KMS-11 (cell line): ENCODE data around the gene VTCN1.

Experiments used
- H2AFZ ChIP-seq: fragments of 200-600 bp; sonication (generic); 2 replicates; pipeline ENCODE4 v1.6.1; 2016; ENCODE audit warnings: antibody characterized with exemption, mixed run types, low read depth
- H3K27ac ChIP-seq: fragments of 200-600 bp; sonication (generic); 2 replicates; pipeline ENCODE4 v1.6.1; 2016; ENCODE audit warnings: mild to moderate bottlenecking, mixed run types
- H3K27me3 ChIP-seq: fragments of 200-600 bp; sonication (generic); 2 replicates; pipeline ENCODE4 v1.6.1; 2017; ENCODE audit warnings: mild to moderate bottlenecking, low read depth, mixed run types, moderate library complexity; ENCODE audit not compliant: insufficient read depth
- H3K36me3 ChIP-seq: fragments of 200-600 bp; sonication (generic); 2 replicates; pipeline ENCODE4 v1.6.1; 2017; ENCODE audit warnings: mild to moderate bottlenecking, mixed run types; ENCODE audit not compliant: insufficient read depth
- H3K4me1 ChIP-seq: fragments of 200-600 bp; sonication (generic); 2 replicates; pipeline ENCODE4 v1.6.1; 2016; ENCODE audit warnings: mild to moderate bottlenecking, low read depth, mixed run types; ENCODE audit not compliant: poor library complexity, severe bottlenecking
- H3K4me2 ChIP-seq: fragments of 200-600 bp; sonication (generic); 2 replicates; pipeline ENCODE4 v1.7.0; 2016; ENCODE audit warnings: mild to moderate bottlenecking, mixed run types
- H3K4me3 ChIP-seq: fragments of 200-600 bp; sonication (generic); IDR thresholded peaks from 2 replicates; pipeline ENCODE4 v1.6.1; 2017; ENCODE audit warnings: low read depth, low read length, mixed read lengths; ENCODE audit not compliant: insufficient read depth
- H3K79me2 ChIP-seq: fragments of 200-600 bp; sonication (generic); 2 replicates; pipeline ENCODE4 v1.6.1; 2016; ENCODE audit warnings: low read depth, mixed run types; ENCODE audit not compliant: insufficient read depth
- H3K9ac ChIP-seq: fragments of 200-600 bp; sonication (generic); 2 replicates; pipeline ENCODE4 v1.6.1; 2016; ENCODE audit warnings: mild to moderate bottlenecking, mixed run types
- H4K20me1 ChIP-seq: fragments of 200-600 bp; sonication (generic); 2 replicates; pipeline ENCODE4 v1.6.1; 2016; ENCODE audit warnings: mild to moderate bottlenecking, mixed run types; ENCODE audit not compliant: insufficient read depth
- CTCF ChIP-seq: fragments of 200-600 bp; sonication (generic); conservative IDR thresholded peaks from 2 replicates; pipeline ENCODE4 v1.6.1; 2017; ENCODE audit warnings: low read depth, mild to moderate bottlenecking, antibody characterized with exemption, low read length, moderate library complexity, mixed read lengths

Gene VTCN1

GRCh38 chr1:117114877-117115276, 95.8 kb downstream of the VTCN1 start:
- H3K4me2 ChIP-seq = no peak overlapping the region
- no peaks in the 10 kb centered on the region for H3K4me1 ChIP-seq
- H3K27me3 ChIP-seq = no peaks in the 10 kb centered on the region
- H3K36me3 ChIP-seq = no peaks in the 10 kb centered on the region
- H3K4me3 ChIP-seq = no peak overlapping the region
- no peak overlapping the region for H3K27ac ChIP-seq
- H2AFZ ChIP-seq = no peak overlapping the region
- H4K20me1 ChIP-seq = no peaks in the 10 kb centered on the region
- H3K79me2 ChIP-seq = no peaks in the 10 kb centered on the region
- no peak for TF ChIP-seq CTCF
- H3K9ac ChIP-seq = no peak overlapping the region

GRCh38 chr1:117113199-117113598, 97.5 kb downstream of the VTCN1 start:
- Histone ChIP-seq H2AFZ (no peak overlapping the region), H3K36me3 (no peaks in the 10 kb centered on the region), H3K9ac (no peak overlapping the region), H4K20me1 (no peaks in the 10 kb centered on the region), H3K27me3 (no peaks in the 10 kb centered on the region), H3K79me2 (no peaks in the 10 kb centered on the region), H3K4me3 (no peak overlapping the region), H3K27ac (no peak overlapping the region), H3K4me2 (no peak overlapping the region), H3K4me1 (no peaks in the 10 kb centered on the region)
- no peak for TF ChIP-seq CTCF

DNA sequence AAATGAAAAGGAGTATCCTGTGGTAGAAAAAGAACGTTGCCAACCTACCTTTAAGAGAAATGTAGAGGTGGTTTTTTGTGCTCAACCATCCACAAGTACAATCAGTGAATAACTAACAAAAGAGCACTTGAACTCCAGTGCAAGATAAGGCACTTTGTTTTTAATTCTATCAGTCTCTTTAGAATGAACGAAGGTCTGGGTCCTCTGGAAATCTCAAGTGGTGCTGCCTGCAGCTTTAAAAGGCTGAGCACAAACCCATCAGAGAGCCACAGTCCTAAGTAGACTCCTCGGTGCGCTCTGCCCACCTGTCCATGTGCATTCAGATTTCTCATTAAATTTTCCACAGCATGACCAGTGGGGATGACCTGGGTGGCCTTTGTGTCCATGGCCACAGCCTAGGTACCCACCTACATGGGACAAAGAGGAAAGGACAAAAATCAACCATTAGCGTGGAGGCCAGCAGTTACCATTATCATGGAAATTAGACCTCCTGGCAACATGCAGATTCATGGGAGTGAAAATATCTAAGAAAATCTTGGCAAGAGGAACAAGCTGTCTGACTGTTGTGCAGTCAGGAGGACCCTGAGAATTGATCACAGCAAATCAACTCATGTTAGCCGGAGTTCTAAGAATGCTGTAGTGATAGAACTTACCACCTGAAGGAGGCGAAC, 98.5 kb downstream of the VTCN1 start:
- Histone ChIP-seq H3K9ac (no peak overlapping the region), H3K36me3 (no peaks in the 10 kb centered on the region), H3K4me2 (no peak overlapping the region), H3K4me1 (no peaks in the 10 kb centered on the region), H3K4me3 (no peak overlapping the region), H3K27me3 (no peaks in the 10 kb centered on the region), H2AFZ (no peak overlapping the region), H3K79me2 (no peaks in the 10 kb centered on the region), H3K27ac (no peak overlapping the region), H4K20me1 (no peaks in the 10 kb centered on the region)
- no peak for TF ChIP-seq CTCF

- H3K9ac ChIP-seq = no peak overlapping the region
- no peaks in the 10 kb centered on the region for H3K4me1 ChIP-seq
- no peaks in the 10 kb centered on the region for H3K27me3 ChIP-seq
- no peak overlapping the region for H3K27ac ChIP-seq
- TF ChIP-seq CTCF = no peak
- H3K4me2 ChIP-seq = no peak overlapping the region
- no peaks in the 10 kb centered on the region for H3K79me2 ChIP-seq
- no peak overlapping the region for H3K4me3 ChIP-seq
- H4K20me1 ChIP-seq = no peaks in the 10 kb centered on the region
- H3K36me3 ChIP-seq = no peaks in the 10 kb centered on the region
- no peak overlapping the region for H2AFZ ChIP-seq
These were observed 100.0 kb downstream of the VTCN1 start for GRCh38 chr1:117110774-117111173.
